Fibroblast of skin of left quadriceps (primary cell): ENCODE results near the gene TSPAN3.

Source experiments
- DNase-seq, 2 experiments: peaks; one replicate each; pipeline ENCODE4 v3.0.0-alpha.2; 2013; ENCODE audit warnings: low read depth in 2 of 2

Gene TSPAN3

GRCh38 chr15:77053709-77054108, 17.2 kb downstream of the TSPAN3 start:
- DNase-seq: no peak

GRCh38 chr15:77052556-77052955, 18.4 kb downstream of the TSPAN3 start:
- no peak for DNase-seq

DNA sequence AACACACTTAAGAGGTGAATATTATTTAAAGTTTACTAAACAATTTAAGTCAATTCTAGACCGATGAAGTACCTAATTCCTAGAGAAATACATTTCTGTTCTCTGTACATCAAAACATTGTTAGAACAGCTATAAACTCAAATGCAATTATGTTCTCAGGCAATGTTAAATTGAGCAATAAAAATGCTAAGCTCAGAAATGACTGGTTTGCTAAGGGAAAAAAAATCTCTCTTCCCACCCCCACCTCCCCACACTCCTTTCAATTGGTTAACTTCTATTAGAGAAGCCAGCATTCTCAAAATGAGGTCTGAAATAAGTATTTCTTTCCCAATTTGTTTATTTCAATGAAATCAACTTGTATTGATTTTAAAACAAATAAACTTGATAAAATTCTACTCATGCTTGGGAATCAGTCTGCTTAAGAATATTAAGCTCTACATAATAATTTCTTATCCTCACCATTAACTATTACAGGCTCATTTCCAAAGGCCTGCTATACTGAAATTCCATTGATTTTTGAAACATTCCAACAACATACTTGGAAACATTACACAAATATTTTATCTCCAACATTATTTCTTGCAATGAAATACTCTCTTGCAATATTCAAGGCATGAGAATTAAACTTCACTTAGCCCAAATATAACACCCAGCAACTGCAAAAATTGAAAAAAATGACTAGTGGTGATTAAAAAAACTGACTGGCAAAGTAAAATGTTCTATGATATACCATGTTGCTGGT, 22.6 kb downstream of the TSPAN3 start:
- peak in 1 of 2 experiments; percentile 26 for DNase-seq

- no peak for DNase-seq
Observed at GRCh38 chr15:77046704-77047412, 24.1 kb downstream of the TSPAN3 start.

DNA sequence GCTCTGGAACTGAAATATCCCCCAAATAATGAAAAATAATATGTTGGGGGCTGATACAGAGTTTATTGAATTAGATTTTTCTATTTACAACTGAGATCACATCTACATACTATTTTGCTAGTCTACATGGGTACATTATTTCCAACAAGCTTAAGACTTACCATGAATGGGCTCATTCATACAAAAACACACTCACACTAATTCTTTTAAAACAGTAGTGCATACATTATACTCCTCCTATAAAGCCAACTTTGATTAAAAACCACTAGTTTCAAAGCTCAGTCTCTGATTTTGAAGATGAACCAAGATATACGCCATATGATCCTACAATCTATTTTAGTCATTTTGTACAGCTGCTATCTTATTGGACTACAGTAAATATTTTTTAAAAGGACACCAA, 24.9 kb downstream of the TSPAN3 start:
- no peak for DNase-seq

GRCh38 chr15:77044228-77045042, 26.5 kb downstream of the TSPAN3 start:
- no peak for DNase-seq

GRCh38 chr15:77042955-77043920, 27.7 kb downstream of the TSPAN3 start:
- DNase-seq: no peak

DNA sequence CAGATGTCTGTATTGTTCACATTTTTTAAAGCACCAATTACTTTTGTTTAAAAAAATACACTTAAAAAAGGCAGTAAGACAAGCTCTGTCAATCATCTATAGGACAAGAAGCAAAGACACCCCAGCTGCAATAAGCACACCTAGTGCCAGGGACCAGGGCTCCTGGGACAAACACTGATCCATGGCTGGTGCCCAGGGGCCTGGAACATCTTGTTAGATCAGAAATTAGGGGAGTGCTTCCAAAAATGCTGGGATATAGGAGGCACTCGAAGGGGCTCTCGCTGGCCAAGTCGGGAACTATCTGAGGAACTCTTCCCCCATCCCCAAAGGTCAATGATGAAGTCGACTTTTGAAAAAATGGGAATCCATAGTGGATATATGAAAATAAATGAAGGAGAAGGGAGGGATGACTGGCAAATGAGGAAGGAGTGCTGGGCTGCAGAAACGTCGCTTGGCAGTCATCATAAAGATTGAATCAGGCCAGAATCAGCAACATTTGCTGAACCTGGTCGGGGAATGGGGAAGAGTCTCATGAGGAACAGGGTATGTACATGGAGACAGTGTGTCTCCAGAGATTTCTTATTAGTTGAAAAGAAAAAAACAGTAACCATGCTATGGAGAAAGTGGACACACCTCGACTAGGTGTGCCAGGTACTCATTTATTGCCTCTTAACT, 28.5 kb downstream of the TSPAN3 start:
- DNase-seq: no peak

DNA sequence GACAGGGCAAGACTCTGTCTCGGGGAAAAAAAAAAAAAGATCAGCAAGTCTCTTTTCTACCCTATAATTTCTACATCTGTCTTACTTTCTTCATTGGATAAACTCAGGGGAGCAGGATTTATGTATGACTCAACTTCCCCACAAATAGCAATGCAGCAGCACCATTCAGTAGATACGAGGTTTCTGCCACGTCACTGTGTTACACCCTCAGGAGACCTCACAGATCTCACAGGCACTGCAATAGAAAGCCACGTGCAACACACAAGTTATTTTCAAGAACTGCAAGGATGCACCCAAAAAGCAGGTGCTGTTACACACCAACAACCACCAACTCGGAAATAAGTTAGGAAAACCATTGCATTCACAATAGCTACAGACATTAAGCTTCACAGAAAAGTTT, 30.2 kb downstream of the TSPAN3 start:
- DNase-seq: no peak

DNA sequence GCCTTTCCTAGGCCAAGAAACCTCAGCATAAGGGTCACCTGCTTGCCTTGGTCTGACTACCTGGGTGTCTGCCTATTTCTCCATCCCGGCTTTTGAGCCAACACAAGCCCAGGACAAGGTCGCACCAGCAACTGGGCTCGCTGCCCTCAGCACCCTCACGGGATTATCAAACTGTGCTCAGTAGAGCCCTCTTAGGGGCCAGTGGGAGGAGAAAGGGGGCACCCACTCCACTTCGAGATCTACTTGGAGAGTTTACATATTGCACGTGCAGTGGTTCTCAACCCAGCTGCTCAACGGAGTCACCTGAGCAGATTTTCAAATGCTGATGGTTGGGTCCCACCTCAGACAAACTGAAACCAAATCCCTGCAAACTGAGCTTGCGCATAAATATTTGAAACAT, 31.1 kb downstream of the TSPAN3 start:
- no peak for DNase-seq

DNA sequence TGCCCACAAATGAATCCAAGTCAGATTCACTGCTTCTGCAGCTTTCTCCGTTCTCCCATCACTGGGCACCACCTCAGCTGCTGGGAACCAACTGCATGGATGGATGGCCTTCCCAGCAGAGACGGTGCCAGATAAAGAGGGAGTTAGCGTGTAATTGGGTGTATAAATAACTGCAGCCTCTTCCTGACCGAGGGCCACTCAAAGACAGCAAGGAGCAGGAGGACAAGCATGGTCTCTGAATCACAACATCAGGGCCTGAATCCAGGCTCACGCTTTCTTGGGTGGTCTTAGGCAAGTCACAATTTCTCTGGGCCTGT, 31.7 kb downstream of the TSPAN3 start:
- DNase-seq: no peak

GRCh38 chr15:77038312-77039216, 32.3 kb downstream of the TSPAN3 start:
- no peak for DNase-seq

- no peak for DNase-seq
Observed at GRCh38 chr15:77037388-77038209, 33.3 kb downstream of the TSPAN3 start.

DNA sequence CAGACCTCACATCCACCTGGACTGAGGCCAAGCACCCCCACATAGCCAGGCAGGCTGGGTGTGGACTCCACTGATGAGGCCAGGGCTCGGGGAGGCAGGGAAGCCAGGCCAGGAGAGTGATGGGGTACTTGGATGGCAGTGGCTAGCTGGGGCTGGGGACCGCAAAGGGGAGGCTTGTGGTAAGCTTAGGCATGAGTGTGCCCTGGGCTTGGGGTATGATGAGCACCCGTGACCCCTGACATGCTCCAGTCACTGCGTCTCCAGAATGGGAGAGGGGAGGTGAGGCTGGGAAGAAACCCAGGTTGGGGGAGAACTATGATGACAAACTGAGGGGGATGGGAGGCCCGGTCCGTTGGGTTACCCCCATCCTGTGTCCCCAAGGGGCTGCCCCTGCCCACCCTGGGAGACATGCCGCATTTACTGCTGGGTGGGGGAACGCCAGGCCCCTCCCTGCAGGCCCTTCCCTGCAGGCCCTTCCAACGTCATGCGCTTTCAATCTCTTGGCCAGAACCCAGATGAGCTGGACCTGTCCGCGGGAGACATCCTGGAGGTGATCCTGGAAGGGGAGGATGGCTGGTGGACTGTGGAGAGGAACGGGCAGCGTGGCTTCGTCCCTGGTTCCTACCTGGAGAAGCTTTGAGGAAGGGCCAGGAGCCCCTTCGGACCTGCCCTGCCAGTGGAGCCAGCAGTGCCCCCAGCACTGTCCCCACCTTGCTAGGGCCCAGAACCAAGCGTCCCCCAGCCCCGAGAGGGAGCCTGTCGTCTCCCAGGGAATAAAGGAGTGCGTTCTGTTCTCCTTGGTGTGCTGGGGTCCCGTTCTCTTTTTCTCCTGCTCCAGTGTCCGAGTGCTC, 34.1 kb downstream of the TSPAN3 start:
- DNase-seq: no peak

DNA sequence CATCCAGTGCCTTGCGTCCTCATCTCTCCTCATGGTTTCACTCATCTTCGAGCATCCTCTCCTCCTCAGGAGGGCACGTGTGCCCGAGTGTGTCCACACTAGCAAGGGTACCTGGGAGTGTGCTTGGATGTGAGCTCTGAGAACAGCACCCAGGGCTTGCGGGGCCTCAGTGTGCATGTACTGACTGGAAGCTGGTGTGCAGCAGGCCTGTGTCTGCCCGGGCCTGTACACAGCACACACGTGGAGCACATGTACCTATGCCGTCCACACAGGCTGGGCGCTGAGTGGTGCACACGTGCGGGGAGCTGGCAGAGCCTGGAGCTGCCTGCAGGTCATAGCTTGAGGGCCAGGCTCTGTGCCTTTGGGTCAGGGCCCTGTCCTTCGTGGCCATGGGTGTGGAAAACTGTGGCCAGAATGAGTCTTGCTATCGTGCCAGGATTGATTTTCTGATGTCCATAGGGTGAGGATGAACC, 34.9 kb downstream of the TSPAN3 start:
- DNase-seq: no peak

GRCh38 chr15:77035584-77035983, 35.3 kb downstream of the TSPAN3 start:
- no peak for DNase-seq

GRCh38 chr15:77034695-77035489, 36.0 kb downstream of the TSPAN3 start:
- DNase-seq: no peak
